GF-D8 (cell line): ENCODE data around the gene ZNF99.
"Not testable (repeated sequence)": the region's sequence is repeated elsewhere in the genome, so short reads cannot be mapped to it uniquely, and the experiment has no call there.

Source experiments
- DNase-seq: peaks from one replicate; lab custom pipeline; 2025; lab: John Stamatoyannopoulos, UW

Gene ZNF99

GRCh38 chr19:22783651-22784410 lies at the start of gene ZNF99:
Gene ZNF99, minus strand, starts transcription at chr19:22784151. Its CDS starts 135 bp downstream, at chr19:22784016.
- no peak for DNase-seq

- peak; percentile 25 for DNase-seq
Measured at GRCh38 chr19:22832031-22832762, 48.2 kb upstream of the ZNF99 start, which contains the start of gene ZNF723. Gene ZNF723, plus strand, starts transcription at chr19:22832291. Its CDS starts 89 bp downstream, at chr19:22832380.

- no peak for DNase-seq
Measured at GRCh38 chr19:22831211-22831610, 47.3 kb upstream of the ZNF99 start.

GRCh38 chr19:22814124-22814523 lies 30.2 kb upstream of the ZNF99 start:
- no peak for DNase-seq

- no peak for DNase-seq
Measured at GRCh38 chr19:22807061-22807835, 23.3 kb upstream of the ZNF99 start.

DNA sequence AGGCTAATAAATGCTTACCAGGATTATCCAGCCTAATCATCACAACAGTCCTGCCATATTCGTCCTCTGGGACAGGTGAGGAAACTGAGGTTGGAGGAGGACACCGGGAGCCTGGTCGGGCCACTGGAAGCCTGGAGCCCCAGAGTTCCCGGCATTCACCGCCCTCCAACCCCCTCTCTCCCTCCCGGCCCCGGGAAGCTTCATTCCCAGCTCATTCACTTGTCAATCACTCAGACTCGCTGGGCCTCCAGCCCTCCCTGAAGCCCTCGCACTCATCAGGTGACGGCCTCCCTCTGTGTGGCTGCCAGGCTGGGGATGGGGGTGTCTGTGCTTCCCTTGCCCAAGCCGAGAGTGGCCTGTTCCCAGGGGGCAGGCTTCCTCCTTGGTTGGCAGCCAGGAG lies 22.5 kb upstream of the ZNF99 start:
- no peak for DNase-seq

- DNase-seq = no peak
Measured at GRCh38 chr19:22797040-22797439, 13.1 kb upstream of the ZNF99 start.

- DNase-seq = not testable (repeated sequence)
Measured at GRCh38 chr19:22792863-22793262, 8.9 kb upstream of the ZNF99 start.

DNA sequence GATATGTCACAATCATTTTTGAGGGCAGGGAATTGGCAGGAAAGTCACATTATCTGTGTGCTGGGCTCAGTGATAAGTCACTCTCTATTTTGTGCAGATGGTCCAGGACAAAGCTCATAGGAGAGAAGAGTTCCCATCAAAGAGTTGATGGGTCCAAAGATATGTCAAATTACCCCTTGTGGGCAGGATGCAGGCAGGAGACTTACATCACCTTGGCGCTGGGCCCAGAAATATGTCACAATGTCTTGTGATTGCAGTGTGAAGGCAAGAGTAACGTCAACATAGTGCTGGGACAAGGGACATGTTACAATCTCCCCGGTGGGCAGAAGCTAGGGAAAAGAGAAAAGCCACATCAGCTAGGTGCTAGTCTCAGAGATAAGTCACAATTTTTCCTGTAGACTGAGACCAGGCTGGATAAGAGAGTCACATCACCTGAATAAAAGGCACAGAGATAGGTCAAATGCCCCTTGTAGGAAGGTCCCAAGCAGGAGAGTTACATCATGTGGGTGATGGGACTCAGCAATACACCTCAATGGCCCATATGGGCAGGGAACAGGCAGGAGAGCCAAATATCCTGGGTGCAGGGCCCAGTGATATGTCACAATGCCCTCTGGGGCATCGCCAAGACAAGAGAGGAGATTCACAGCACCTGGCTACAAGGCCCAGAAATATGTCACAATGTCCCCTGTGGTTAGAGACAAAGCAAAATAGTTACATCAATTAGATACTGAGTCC lies 47.9 kb downstream of the ZNF99 start:
- DNase-seq = peak; percentile 73

- DNase-seq = no peak
Measured at GRCh38 chr19:22733691-22734090, 50.3 kb downstream of the ZNF99 start.

DNA sequence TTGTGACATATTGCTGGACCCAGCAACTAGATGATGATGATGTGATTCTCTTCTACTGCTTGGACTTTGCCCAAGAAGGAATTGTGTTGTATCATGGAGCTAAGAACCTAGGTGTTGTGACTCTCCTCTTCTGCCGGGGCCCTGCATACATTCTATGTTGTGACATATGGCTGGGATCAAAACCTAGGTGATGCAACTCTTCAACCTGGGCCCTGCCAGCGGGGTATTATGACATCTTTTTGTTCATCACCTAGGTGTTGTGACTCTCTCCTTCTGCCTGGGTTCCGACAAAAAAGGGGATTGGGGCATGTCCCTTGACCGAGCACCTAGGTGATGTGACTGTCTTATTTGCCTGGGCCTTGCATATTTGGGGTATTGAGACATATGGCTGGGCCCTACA lies 55.7 kb downstream of the ZNF99 start:
- not testable (repeated sequence) for DNase-seq

GRCh38 chr19:22721533-22721932 lies 62.4 kb downstream of the ZNF99 start:
- DNase-seq = not testable (repeated sequence)

GRCh38 chr19:22708983-22709382 lies 75.0 kb downstream of the ZNF99 start:
- no peak for DNase-seq

DNA sequence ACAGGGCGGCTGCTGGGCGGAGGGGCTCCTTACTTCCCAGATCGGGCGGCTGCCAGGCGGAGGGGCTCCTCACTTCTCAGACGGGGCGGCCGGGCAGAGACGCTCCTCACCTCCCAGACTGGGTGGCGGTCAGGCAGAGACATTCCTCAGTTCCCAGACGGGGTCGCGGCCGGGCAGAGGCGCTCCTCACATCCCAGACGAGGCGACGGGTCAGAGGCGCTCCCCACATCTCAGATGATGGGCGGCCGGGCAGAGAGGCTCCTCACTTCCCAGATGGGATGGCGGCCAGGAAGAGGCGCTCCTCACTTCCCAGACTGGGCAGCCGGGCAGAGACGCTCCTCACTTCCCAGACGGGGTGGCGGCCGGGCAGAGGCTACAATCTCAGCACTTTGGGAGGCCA lies 80.9 kb downstream of the ZNF99 start:
- DNase-seq = not testable (repeated sequence)

DNA sequence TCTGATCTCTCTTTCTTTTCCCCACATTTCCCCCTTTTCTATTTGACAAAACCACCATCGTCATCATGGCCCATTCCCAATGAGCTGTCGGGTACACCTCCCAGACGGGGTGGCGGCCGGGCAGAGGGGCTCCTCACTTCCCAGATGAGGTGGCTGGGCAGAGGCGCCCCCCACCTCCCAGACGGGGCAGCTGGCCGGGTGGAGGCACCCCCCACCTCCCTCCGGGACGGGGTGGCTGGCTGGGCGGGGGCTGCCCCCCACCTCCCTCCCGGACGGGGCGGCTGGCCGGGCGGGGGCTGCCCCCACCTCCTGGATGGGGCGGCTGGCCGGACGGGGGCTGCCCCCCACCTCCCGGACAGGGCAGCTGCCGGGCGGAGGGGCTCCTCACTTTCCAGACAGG lies 81.3 kb downstream of the ZNF99 start:
- not testable (repeated sequence) for DNase-seq
